HG02852 (cell line): Measurements from ENCODE around the gene TCEAL3.
"Not testable (repeated sequence)": the region's sequence is repeated elsewhere in the genome, so short reads cannot be mapped to it uniquely, and the experiment has no call there.

ENCODE experiments used
- ATAC-seq: cut with Tn5 transposase; IDR thresholded peaks from one replicate; pipeline ENCODE4 v1.9.1; 2021; ENCODE audit warnings: mild to moderate bottlenecking, moderate library complexity; ENCODE audit not compliant: unreplicated experiment

Gene TCEAL3, protein sequence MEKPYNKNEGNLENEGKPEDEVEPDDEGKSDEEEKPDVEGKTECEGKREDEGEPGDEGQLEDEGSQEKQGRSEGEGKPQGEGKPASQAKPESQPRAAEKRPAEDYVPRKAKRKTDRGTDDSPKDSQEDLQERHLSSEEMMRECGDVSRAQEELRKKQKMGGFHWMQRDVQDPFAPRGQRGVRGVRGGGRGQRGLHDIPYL

DNA sequence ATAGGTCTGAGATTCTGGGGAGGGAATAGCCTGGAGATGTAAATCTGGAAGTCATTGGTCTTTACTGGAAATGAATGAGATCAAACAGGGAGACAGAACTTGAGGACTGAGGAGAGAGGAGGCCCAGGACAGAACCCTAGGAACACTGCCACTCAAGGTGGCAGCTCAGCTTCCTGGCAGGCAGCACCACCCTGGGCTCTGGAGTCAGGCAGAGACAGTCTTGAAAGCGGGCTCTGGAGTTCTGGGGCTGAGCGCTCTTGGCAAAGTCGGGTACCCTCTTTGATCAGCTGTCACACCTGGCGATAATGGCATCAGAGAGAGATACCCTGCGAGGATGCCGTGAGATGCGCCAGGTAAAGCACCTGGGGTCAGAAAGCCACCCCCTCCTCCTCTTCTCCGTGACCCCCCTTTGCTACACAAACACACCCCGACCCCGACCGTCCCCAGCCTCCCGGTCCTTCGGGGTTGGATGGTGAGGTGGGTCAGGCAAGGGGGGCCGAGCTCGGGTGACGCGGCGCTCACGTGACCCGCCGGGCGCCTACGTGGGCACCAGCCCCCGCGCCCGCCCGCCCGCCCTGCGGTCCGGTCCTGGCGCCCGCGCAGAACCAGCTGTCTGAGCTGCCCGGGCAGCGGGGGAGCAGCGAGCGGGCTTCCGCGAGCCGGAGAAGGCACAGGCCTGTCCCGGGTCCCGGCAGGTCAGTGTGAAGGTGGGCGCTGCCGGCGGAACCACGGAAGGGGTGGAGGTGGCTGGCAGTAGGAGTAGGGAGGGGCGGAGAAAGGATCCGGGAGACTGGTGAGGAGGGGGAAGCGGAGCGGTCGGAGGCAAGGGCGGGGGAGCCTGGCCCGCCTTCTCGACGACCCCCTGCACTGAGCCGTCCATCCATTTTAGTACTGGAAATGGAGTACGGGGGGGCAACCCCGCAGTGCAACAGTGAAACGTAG, at the start of gene TCEAL3:
Gene TCEAL3, plus strand, starts transcription at position 600 of the 942 bp plus-strand sequence. CDS start 1,102 bp downstream, outside the sequence.
- ATAC-seq = peak; percentile 76

DNA sequence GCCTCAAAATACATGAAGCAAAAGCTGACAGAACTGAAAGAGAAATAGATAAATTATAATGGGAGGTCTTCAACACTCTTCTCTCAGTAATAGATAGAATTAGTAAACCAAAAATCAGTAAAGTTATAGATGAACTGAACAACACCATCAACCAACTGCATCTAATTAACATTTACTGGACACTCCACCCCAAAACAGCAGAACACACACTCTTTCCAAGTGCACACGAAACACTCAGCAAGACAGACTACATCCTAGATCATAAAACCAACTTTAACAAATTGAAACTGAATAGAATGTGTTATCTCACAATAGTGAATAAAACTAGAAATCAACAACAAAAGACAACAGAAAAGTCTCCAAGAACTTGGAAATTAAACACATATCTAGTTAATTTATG, 47.5 kb upstream of the TCEAL3 start:
- ATAC-seq = no peak

DNA sequence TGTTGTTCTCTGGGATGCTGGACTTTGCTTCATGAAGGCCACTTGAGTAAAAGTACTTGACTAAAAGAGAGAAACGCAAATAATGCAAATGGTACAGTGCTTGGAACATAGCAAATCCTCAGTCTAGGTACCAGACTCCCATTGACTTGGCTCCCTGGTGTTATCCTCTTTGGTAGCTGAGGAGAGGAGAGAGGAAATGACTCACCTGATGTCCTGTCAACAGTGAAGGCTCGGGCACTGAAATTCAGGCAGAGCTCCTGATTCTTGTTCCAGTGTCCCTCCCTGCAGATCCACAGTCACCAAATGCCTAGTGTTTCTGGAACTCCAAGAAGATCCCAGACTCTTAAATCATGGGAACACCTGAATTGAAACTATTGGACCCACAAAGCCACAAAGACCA, 45.0 kb upstream of the TCEAL3 start:
- ATAC-seq = no peak

DNA sequence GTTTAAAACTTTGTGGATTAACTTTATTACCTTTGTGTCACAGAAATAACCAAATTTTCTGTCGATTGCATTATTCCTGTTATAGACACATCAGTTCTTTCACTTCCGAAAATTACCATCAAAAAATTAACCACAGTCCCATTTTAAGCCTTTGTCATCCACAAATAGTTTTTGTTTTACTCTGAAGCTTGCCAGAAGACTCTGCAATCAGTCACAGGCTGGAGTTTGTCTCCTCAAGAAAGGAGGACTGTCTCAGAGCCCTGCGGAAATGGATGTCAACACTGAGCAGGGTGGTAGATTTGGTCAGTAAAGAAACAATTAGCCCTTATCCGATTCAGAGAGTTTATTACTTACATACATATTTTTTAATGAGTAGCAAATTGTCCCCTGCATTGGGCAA, 42.6 kb upstream of the TCEAL3 start:
- ATAC-seq = peak; percentile 77

DNA sequence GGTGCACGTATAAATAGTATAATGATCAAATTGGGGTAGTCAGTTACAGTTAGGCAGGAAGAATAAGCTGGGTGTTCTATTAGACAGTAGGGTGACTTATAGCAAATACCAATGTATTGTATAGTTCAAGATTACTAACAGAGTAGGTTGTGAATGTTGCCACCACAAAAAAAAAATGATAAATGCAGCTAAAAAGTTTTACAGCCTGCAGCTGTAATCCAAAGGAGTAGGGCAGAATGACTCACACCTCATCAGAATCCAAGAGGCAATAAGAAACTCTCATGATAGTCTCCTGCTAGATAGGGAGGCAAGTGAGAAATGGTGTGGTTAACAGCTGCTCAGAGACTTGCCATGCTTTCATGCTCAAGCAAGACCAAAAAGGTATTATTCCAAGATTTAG, 42.0 kb upstream of the TCEAL3 start:
- peak; percentile 32 for ATAC-seq

DNA sequence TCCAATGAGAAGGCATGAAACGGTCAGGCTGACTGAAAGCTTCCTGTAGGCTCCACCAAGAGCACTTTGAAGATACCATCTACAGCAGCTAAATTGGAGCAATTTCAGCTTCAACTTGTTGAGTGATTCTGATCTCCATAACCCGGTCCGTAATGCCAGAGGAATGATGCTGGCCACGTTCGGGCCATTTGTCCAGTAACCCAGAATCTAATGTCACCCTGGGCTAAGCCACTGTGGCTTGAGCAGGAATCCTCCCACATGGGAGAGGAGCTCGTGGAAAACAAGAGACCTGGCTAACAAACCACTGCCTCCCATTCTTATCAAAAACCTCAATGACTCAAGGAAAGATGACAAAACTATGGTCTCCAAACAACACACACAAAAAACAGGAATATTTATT, 36.6 kb upstream of the TCEAL3 start:
- ATAC-seq = no peak

DNA sequence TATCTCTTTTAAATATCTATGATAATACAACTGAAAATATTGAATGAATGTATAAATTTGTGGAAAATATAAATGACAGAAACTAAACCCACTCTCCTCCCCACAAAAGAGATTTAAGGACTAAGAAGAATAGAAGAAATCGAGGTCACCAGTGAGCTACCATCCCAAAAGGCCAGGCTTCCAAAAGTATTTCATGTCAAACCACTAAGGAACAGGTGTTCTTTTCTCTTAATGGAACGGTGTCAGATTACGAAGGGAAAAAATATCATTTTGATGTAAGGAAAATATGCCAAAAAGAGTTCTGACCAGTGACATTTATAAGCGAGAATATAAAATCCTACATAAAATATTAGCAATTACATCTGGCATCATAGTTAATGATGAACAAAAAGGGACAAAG, 36.0 kb upstream of the TCEAL3 start:
- no peak for ATAC-seq

DNA sequence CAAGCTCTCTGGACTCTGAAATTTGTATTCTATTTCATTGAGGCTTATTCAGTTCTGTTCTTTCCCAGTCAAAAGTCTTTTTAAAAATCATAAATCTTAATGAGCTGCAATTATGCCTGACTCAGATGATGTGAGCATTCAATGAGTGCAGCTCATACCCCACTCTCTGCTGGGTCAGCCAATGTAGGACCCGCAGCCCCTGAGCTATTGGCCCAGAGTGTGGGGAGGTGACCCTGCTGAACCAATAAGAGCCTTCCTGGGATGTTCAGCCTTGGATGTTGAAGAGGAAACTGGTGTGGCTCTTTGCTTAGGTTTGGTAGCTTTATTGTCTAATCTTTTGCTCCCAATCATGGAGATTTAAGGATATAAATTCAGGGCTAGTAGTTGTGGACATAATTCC, 34.6 kb upstream of the TCEAL3 start:
- no peak for ATAC-seq

DNA sequence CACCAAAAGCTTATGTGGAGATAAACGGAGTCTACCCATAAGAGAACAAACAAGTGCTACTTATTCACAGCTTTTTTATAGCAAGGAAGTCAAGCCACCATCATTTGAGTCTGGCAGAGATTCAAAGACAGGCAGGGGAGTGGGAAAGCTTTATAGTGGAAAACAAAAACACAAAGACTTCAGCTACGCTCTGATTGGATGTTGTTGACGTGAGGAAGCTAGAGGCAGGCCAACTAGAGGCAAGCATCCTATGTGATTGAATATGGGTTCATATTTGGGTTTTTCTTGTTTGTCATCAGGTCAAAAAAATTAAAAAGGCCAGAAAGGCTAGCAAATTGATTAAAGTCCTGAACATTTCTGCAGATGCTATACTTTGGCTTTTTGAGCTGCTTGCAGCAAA, 23.2 kb upstream of the TCEAL3 start:
- no peak for ATAC-seq

DNA sequence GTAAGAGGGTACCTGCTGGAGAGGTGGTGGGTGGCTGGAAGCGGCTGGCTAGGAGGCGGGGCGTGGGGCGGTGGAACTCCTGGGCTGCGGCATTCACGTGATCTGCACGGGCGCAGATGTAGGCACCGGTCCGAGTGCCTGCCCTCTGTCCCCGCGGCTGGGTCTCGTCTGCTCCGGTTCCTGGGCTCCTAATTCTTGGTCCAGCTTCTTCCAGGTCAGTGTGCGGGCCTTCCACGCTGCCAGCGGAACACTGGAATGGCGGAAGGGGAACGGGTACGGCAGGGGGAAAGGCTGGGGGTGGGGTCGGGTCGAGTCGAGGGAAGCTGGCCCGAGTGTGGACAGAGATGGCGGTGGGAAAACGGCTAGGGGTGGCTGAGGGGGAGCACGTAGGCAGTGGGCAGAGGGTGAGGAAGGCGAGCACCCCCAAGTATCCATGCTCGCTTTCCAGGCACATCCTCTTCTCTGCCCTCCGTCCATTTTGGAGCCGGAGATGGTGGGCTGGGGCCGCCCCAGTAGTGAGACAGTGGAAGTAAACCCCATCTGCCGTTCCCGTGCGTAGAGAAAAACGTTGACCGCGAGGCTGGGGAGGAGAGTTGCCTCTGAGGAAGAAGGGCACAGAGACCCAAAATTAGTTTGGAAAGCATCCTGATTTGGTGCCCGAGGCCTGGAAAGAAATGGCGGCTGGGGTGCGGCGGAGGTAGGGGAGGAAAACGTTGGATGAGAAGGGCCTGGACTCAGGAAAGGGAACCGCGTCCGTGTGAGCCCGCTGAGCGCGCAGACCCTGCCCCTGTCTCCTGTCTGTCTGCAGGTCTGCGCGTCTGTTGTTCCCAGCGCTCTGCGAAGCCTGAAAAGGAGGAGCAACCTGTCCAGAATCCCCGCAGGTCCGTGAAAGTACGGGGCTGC, 22.1 kb upstream of the TCEAL3 start, which contains the start of gene TCEAL4:
Gene TCEAL4, plus strand, starts transcription at position 105 of the 903 bp plus-strand sequence. CDS start 1,161 bp downstream, outside the sequence.
- peak; percentile 84 for ATAC-seq

DNA sequence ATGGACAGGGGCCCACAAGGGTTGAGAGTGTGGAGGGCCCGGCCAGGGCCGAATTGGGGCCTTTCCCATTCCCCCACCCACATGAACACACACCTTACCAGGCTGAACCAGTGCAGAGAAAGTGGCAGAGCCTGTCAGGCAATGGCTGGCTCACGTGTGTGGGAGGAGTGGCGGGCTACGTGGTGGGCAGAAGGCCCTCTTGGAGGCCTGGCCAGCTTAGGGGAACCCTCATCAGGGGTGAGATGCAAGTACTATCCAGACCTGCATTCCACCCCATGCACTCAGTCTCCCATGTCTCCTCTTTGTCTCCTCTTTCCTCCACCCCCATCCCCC, 21.5 kb upstream of the TCEAL3 start:
- no peak for ATAC-seq

DNA sequence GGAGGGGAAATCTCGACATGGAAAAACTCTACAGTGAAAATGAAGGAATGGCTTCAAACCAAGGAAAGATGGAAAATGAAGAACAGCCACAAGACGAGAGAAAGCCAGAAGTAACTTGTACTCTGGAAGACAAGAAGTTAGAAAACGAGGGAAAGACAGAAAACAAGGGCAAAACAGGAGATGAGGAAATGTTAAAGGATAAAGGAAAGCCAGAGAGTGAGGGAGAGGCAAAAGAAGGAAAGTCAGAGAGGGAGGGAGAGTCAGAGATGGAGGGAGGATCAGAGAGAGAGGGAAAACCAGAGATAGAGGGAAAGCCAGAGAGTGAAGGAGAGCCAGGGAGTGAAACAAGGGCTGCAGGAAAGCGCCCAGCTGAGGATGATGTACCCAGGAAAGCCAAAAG, 21.1 kb upstream of the TCEAL3 start:
- no peak for ATAC-seq

DNA sequence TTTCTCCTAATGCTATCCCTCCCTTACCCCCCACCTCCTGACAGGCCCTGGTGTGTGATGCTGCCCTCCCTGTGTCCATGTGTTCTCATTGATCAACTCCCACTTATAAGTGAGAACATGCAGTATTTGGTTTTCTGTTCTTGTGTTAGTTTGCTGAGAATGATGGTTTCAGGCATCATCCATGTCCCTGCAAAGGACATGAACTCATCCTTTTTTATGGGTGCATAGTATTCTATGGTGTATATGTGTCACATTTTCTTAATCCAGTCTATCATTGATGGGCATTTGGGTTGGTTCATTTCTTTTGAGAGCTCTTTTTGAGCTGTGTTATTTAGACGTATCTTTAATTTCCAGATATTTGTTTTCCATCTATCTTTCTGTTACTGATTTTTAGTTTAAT, 15.5 kb upstream of the TCEAL3 start:
- not testable (repeated sequence) for ATAC-seq

DNA sequence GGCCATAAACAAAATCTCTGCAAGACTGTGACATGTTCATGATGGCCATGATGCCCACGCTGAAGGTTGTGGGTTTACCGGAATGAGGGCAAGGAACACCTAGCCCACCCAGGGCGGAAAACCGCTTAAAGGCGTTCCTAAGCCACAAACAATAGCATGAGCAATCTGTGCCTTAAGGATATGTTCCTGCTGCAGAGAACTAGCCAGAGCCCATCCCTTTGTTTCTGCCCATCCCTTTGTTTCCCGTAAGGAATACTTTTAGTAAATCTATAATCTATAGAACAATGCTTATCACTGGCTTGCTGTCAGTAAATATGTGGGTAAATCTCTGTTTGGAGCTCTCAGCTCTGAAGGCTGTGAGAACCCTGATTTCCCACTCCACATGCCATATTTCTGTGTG, 12.6 kb upstream of the TCEAL3 start:
- not testable (repeated sequence) for ATAC-seq

DNA sequence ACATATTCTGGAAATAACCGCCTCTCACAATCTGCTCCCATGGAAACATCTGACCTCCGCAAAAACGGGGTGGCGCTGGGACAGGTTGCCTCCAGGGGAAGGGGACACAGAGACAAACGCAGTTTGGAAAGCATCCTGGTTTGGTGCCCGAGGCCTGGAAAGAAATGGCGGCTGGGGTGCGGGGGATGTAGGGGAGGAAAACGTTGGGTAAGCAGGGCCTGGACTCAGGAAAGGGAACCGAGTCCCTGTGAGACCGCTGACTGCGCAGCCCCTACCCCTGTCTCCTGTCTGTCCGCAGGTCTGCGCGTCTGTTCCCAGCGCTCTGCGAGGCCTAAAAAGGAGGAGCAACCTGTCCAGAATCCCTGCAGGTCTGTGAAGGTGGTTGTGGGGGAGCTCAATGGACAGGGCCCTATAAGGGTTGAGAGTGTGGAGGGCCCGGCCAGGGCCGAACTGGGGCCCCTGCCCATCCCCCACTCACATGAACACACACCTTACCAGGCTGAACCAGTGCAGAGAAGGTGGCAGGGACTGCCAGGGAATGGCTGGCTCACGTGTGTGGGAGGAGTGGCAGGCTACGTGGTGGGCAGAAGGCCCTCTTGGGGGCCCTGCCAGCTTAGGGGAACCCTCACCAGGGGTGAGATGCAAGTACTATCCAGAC, 672 bp downstream of the TCEAL3 start:
- ATAC-seq = peak; percentile 28

DNA sequence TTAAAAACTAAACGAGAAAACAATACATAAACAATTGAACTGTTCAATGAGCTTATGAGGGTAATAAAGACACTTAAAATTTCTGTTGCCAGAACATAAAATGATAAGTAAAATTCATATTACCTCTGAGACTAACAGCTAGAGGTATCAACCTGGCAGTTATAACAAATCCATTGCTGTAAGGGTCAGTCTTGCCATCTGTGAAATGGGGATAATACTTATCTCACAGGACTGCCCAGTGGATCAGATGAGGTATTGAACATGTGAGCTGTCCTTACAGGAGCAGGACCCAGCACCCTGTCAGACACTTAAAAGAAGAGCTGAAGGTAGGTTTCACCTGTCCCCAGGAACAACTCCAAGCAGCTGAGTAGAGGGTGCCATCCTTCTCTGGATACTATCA, 2.5 kb downstream of the TCEAL3 start:
- ATAC-seq = no peak

DNA sequence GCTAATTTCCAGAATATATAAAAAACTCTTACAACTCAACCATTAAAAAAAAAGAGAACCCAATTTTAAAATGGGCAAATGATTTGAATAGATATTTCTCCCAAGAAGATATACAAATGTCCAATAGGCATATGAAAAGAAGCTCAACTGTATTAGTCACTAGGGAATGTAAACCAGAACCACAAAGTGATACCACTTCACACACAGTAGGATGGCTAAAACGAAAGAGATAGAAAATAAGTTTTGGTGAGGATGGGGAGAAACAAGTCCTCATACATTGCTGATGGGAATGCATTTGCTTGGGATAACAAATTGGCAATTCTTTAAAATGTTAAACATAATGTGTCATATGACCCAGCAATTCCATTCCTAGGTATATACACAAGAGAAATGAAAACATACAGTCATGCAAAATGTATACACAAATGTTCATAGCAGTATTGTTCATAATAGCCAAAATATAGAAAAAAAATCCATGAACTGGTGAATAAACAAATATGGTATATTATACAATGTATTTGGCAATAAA, 5.7 kb downstream of the TCEAL3 start:
- no peak for ATAC-seq

DNA sequence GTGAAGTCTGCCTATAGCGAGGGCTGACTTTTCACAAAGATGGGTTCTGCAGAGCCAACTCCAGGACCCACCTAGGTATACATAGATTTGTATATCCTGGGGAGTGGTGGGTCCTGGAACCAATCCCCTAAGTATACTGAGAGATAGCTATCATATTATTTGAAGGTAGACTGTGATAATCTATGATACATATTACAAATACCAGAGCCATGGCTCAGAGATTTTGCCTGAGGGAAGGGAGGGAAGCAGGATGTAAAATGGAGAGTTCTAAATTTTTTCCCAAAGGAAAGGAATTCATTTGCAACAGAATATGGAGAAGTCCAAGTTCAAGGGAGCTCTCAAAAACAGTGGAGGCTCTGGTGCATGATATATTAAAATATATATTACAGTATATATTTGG, 7.2 kb downstream of the TCEAL3 start:
- no peak for ATAC-seq

DNA sequence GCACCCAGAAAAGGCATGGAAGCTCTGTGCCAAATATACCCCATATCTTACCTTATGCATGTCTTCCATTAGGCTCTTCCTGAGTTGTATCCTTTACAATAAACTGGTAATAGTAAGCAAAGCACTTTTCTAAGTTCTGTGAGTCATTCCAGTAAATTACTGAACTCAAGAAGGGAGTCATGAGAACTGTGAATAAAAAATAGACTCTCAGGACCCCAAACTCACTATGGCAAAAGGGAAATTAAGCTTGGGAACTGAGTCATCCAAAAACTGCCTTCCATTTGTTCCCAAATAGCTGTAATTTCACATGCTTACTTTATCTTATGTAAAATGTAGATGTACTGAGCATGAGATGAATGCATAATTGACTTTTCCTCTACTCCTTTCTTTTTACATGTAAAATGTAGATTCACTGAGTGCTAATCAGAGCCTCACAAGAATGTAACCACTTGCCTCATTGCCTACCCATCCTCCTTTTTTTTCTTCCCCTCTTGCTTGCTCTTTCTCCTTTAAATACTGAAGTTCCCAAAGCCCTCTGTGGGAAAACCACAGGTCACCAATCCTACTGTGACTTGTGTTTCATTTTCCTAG, 8.1 kb downstream of the TCEAL3 start:
- no peak for ATAC-seq

DNA sequence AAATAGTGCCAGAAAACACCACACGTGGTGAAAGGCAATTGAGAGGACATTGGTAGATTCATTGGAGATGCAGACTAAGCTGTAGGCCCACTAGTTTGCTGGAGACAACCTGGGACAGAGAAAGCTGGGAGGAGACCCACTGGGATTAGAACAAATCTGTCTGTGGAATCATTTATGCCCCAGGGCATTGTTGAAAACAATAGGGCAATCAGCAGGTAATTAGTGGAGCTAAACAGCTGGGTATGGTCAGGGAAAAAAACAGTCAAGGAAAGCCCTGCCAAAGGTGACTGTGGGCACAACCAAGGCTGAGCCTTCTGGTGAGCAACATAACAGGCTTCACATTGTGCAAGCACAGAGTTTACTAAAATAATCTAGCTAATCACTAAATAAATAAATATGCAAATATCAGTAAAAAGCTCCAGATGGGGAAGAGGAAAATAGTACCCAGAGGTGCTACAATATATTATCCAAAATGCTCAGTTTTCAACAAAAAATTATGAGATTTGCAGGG, 9.0 kb downstream of the TCEAL3 start:
- no peak for ATAC-seq
